ENCODE data around the gene HRH4. TPM values are rescaled to one million over a fixed set of nuclear protein-coding genes. Genes with fewer than 3 reads are reported as not detected.

The HRH4 gene
- total and polyA plus RNA-seq, 2 donors (not counting 3 experiments of a cell fraction or from before 2014, with no cell fraction given): 0.03 TPM; not detected in 1

DNA sequence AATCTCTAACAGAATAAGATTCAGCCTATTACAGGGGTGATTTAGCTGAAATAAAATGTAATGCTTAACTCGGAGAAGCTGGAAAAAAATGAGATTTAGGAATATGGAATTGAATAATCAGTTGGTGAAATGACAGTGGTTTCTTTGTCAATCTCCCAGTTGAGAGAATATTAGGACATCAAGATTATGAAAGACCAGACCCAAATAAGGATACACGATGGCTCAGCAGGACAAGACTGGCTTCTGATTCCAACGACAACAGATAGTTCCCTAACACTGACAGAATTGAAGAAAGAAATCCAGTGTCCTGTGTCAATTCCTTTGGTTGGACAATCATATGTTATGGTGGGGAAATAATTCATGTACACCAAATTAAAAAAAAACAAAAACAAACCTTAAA is 55.8 kb downstream of the HRH4 start:
- FAIRE-seq: no peak
- Histone ChIP-seq H3K4me3 (replicated peaks in 1 of 3; ENCODE audit: insufficient read depth in 1 of 3, low read depth in 1 of 3, low read length in 3 of 3) (no peak overlapping the region), H3K9me1 (replicated peaks; ENCODE audit: control insufficient read depth, extremely low read depth, insufficient read depth, low read length) (no peaks in the 10 kb centered on the region), H3K27ac (ENCODE audit: insufficient read depth, low read depth, low read length) (no peak overlapping the region), H3K27me3 (ENCODE audit: control insufficient read depth in 2 of 2, insufficient read depth in 2 of 2, low read length in 2 of 2) (peaks cover 0 to 5% of the 10 kb centered on the region in 2 experiments), H3K9ac (replicated peaks; ENCODE audit: extremely low read depth, insufficient read depth, low read length) (no peak overlapping the region), H3K36me3 (ENCODE audit: control insufficient read depth in 2 of 2, extremely low read depth in 1 of 2, insufficient read depth in 2 of 2, low read length in 2 of 2) (no peaks in the 10 kb centered on the region), H3K9me3 (replicated peaks; ENCODE audit: control insufficient read depth, insufficient read depth, low read length) (no peaks in the 10 kb centered on the region), H3K4me2 (ENCODE audit: insufficient read depth, low read length) (no peak overlapping the region), H2AFZ (ENCODE audit: low read depth, low read length) (no peak overlapping the region), H3K79me2 (ENCODE audit: control insufficient read depth, insufficient read depth, low read length) (no peaks in the 10 kb centered on the region), H4K20me1 (replicated peaks; ENCODE audit: control insufficient read depth, extremely low read depth, insufficient read depth, low read length) (no peaks in the 10 kb centered on the region), H3K4me1 (ENCODE audit: control insufficient read depth, extremely low read depth, insufficient read depth, low read length) (no peaks in the 10 kb centered on the region)
- DNase-seq (ENCODE audit: low read depth, low spot score): no peak
- intact Hi-C loops (cut with micrococcal nuclease): no loop called here
- TF ChIP-seq POLR2AphosphoS5 (IDR thresholded peaks at IDR 0.05; ENCODE audit: insufficient read depth, low read depth, low read length) (no peak), FOS (IDR thresholded peaks at IDR 0.05; ENCODE audit: borderline replicate concordance, insufficient read depth, low read length) (no peak), MYC (IDR thresholded peaks at IDR 0.05; ENCODE audit: low read depth, low read length) (no peak), POLR2A (IDR thresholded peaks at IDR 0.05; ENCODE audit: low read depth, low read length) (no peak), GATA2 (IDR thresholded peaks at IDR 0.05; ENCODE audit: insufficient read depth, insufficient read length, low read depth, low read length) (no peak), EZH2 (IDR thresholded peaks at IDR 0.05; ENCODE audit: borderline replicate concordance, low read depth, low read length, severe bottlenecking) (no peak), JUN (IDR thresholded peaks at IDR 0.05; ENCODE audit: borderline replicate concordance, insufficient read depth, insufficient read length, low read depth) (no peak)
- TF ChIP-seq, protein P1, sequence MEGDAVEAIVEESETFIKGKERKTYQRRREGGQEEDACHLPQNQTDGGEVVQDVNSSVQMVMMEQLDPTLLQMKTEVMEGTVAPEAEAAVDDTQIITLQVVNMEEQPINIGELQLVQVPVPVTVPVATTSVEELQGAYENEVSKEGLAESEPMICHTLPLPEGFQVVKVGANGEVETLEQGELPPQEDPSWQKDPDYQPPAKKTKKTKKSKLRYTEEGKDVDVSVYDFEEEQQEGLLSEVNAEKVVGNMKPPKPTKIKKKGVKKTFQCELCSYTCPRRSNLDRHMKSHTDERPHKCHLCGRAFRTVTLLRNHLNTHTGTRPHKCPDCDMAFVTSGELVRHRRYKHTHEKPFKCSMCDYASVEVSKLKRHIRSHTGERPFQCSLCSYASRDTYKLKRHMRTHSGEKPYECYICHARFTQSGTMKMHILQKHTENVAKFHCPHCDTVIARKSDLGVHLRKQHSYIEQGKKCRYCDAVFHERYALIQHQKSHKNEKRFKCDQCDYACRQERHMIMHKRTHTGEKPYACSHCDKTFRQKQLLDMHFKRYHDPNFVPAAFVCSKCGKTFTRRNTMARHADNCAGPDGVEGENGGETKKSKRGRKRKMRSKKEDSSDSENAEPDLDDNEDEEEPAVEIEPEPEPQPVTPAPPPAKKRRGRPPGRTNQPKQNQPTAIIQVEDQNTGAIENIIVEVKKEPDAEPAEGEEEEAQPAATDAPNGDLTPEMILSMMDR (IDR thresholded peaks at IDR 0.05; ENCODE audit: extremely low read depth in 1 of 2, insufficient read depth in 1 of 2, low read depth in 1 of 2, low read length in 2 of 2): no peak
- TF ChIP-seq, protein P2, sequence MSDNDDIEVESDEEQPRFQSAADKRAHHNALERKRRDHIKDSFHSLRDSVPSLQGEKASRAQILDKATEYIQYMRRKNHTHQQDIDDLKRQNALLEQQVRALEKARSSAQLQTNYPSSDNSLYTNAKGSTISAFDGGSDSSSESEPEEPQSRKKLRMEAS (IDR thresholded peaks at IDR 0.05; ENCODE audit: insufficient read depth, insufficient read length): no peak
- BruUV-seq (replicated peaks): no TSS peak
- dilution Hi-C loops (cut with MboI; ENCODE audit: extremely low pct_ligation_motif_present, low sequenced_read_pairs): no loop called here
- POLR2A ChIA-PET: no interaction called here
- CTCF ChIA-PET: no interaction called here
